A549 (cell line): ENCODE data around the gene INO80C.

Experiments used
- CBX2 ChIP-seq: fragments of 200-600 bp; sonication (generic); IDR thresholded peaks from 2 replicates; pipeline ENCODE4 v1.6.1; 2016; ENCODE audit warnings: low read depth, mild to moderate bottlenecking, borderline replicate concordance
- CHD4 ChIP-seq: fragments of 200-600 bp; sonication (generic); IDR thresholded peaks from 2 replicates; pipeline ENCODE4 v1.6.1; 2016; ENCODE audit warnings: antibody characterized with exemption, mild to moderate bottlenecking, borderline replicate concordance
- MAFK ChIP-seq: fragments of 450-650 bp; IDR thresholded peaks from 2 replicates; pipeline ENCODE4 v1.6.1; 2014; ENCODE audit not compliant: partially characterized antibody
- TF ChIP-seq, protein P1 (sequence below): fragments of >200 bp; sonication (Bioruptor Twin); formaldehyde crosslinking; IDR thresholded peaks from 3 replicates; pipeline ENCODE4 v1.5.1; 2016

DNA sequence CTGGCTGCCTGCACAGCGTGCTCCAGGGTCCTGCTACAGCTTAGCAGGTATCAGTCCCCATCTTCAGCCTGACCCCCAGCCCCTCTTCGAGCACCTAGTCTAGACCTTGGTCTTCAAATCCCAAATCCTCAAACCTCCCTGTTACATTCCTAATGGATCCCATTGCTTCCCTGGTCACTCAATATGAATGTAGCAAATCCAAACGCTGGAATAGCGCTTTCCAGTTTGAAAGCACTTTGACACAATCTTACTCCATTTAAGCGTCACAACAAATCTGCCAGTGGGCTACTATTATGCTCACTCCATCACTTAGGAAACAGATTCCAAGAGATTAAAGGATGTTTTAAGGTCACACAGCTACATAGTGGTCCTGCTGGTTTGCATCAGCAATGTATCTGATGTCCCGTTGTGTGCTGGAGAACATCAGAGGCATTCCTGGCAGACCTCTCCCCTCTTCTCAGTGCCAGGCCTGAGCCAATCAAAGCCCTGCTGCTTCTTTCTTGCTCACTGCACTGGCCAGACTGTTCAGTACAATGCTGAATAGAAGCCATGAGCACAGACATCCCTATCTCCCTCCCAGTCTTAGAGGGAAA, 11.1 kb upstream of the INO80C start:
- TF ChIP-seq CBX2, result no peak
- no peak for TF ChIP-seq CHD4
- no peak for TF ChIP-seq MAFK
- TF ChIP-seq, protein P1, sequence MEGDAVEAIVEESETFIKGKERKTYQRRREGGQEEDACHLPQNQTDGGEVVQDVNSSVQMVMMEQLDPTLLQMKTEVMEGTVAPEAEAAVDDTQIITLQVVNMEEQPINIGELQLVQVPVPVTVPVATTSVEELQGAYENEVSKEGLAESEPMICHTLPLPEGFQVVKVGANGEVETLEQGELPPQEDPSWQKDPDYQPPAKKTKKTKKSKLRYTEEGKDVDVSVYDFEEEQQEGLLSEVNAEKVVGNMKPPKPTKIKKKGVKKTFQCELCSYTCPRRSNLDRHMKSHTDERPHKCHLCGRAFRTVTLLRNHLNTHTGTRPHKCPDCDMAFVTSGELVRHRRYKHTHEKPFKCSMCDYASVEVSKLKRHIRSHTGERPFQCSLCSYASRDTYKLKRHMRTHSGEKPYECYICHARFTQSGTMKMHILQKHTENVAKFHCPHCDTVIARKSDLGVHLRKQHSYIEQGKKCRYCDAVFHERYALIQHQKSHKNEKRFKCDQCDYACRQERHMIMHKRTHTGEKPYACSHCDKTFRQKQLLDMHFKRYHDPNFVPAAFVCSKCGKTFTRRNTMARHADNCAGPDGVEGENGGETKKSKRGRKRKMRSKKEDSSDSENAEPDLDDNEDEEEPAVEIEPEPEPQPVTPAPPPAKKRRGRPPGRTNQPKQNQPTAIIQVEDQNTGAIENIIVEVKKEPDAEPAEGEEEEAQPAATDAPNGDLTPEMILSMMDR, result no peak
